H1 (cell line): ENCODE results near the gene ASF1B.

Experiments
- BACH1 ChIP-seq: IDR thresholded peaks from 2 replicates; pipeline ENCODE4 v1.6.1; 2012; ENCODE audit warnings: low read length, improper control_type of control experiment
- CEBPB ChIP-seq: IDR thresholded peaks from 2 replicates; pipeline ENCODE4 v1.6.1; 2012; ENCODE audit warnings: low read depth, low read length
- CHD1 ChIP-seq: IDR thresholded peaks from 2 replicates; pipeline ENCODE4 v1.6.1; 2012; ENCODE audit warnings: low read depth, low read length, improper control_type of control experiment
- EP300 ChIP-seq, 2 experiments: IDR thresholded peaks; 1 replicate in 1 of 2; 2 replicates in 1 of 2; pipeline ENCODE4 v1.6.1; 2011 to 2012; ENCODE audit warnings: low read depth in 2 of 2, low read length in 2 of 2, mild to moderate bottlenecking in 2 of 2, borderline replicate concordance in 1 of 2, inconsistent platforms in 1 of 2, moderate library complexity in 1 of 2
- EZH2 ChIP-seq: fragments of 200-600 bp; sonication (generic); IDR thresholded peaks from 2 replicates; pipeline ENCODE4 v1.7.1; 2012; ENCODE audit warnings: low read depth, mild to moderate bottlenecking, moderate library complexity, low read length, inconsistent platforms; ENCODE audit not compliant: severe bottlenecking
- RFX5 ChIP-seq: IDR thresholded peaks from 2 replicates; pipeline ENCODE4 v1.6.1; 2011; ENCODE audit warnings: low read depth, low read length, improper control_type of control experiment, borderline replicate concordance
- RXRA ChIP-seq: IDR thresholded peaks from 2 replicates; pipeline ENCODE4 v1.6.1; 2011; ENCODE audit warnings: low read depth, mild to moderate bottlenecking, low read length, moderate library complexity; ENCODE audit not compliant: insufficient read depth
- SAP30 ChIP-seq: fragments of 300-600 bp; sonication (generic); IDR thresholded peaks from 2 replicates; pipeline ENCODE4 v1.7.1; 2012; ENCODE audit warnings: low read length, moderate library complexity, mild to moderate bottlenecking, inconsistent platforms; ENCODE audit not compliant: insufficient read depth, insufficient replicate concordance
- SP1 ChIP-seq: IDR thresholded peaks from 2 replicates; pipeline ENCODE4 v1.6.1; 2011; ENCODE audit warnings: low read depth, low read length
- YY1 ChIP-seq: IDR thresholded peaks from 2 replicates; pipeline ENCODE4 v1.6.1; 2011; ENCODE audit warnings: low read depth, mild to moderate bottlenecking, low read length
- TF ChIP-seq, protein P1 (sequence below): IDR thresholded peaks from 2 replicates; pipeline ENCODE4 v1.6.1; 2012; ENCODE audit warnings: inconsistent platforms
- TF ChIP-seq, protein P2 (sequence below), 3 experiments: IDR thresholded peaks; 1 replicate in 2 of 3; 2 replicates in 1 of 3; pipeline versions ENCODE4 v1.5.1 to v1.6.1; 2011; ENCODE audit warnings: low read length in 3 of 3, mild to moderate bottlenecking in 3 of 3, inconsistent platforms in 2 of 3, low read depth in 1 of 3, moderate library complexity in 1 of 3; ENCODE audit not compliant: insufficient read depth in 1 of 3; ENCODE audit errors: control extremely low read depth in 1 of 3

DNA sequence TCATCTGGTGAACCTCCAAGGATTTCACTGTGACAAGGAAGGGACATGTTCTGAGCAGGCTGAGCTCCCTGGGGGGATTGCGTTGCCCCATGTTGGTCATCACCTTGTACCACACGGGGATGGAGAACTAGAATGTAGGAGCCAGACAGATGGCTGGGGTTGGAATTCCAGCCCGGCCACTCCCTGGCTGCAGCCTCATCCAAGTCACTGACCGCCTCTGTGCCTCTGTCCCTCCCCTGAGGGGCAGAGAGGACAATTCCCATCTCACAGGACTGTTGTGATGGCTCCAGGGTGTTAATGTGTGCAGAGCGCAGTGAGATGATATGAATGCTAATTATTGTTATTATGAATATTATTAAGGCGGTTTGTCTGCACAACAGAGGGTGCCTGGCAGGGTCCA, 45.5 kb upstream of the ASF1B start:
- TF ChIP-seq, protein P1, sequence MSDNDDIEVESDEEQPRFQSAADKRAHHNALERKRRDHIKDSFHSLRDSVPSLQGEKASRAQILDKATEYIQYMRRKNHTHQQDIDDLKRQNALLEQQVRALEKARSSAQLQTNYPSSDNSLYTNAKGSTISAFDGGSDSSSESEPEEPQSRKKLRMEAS: no peak
- TF ChIP-seq, protein P2, sequence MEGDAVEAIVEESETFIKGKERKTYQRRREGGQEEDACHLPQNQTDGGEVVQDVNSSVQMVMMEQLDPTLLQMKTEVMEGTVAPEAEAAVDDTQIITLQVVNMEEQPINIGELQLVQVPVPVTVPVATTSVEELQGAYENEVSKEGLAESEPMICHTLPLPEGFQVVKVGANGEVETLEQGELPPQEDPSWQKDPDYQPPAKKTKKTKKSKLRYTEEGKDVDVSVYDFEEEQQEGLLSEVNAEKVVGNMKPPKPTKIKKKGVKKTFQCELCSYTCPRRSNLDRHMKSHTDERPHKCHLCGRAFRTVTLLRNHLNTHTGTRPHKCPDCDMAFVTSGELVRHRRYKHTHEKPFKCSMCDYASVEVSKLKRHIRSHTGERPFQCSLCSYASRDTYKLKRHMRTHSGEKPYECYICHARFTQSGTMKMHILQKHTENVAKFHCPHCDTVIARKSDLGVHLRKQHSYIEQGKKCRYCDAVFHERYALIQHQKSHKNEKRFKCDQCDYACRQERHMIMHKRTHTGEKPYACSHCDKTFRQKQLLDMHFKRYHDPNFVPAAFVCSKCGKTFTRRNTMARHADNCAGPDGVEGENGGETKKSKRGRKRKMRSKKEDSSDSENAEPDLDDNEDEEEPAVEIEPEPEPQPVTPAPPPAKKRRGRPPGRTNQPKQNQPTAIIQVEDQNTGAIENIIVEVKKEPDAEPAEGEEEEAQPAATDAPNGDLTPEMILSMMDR (IDR thresholded peaks at IDR 0.05; ENCODE audit: control extremely low read depth in 1 of 3, insufficient read depth in 1 of 3, low read depth in 1 of 3, low read length in 3 of 3): no peak
- no peak for TF ChIP-seq EZH2
- TF ChIP-seq RFX5: no peak
- TF ChIP-seq EP300 (IDR thresholded peaks at IDR 0.05; ENCODE audit: borderline replicate concordance in 1 of 2, low read depth in 2 of 2, low read length in 2 of 2): no peak
- no peak for TF ChIP-seq SP1
- no peak for TF ChIP-seq BACH1
- no peak for TF ChIP-seq CEBPB
- TF ChIP-seq RXRA: no peak
- no peak for TF ChIP-seq CHD1
- no peak for TF ChIP-seq SAP30
- no peak for TF ChIP-seq YY1
